Neural cell (in vitro differentiated cells): ENCODE results near the gene ASIC2.

ENCODE experiments used
- EP300 ChIP-seq: fragments of 450-650 bp; conservative IDR thresholded peaks from 2 replicates; pipeline ENCODE4 v1.6.1; 2014; ENCODE audit warnings: antibody characterized with exemption, mild to moderate bottlenecking, moderate library complexity; ENCODE audit not compliant: poor library complexity, severe bottlenecking
- MXI1 ChIP-seq: fragments of 450-650 bp; conservative IDR thresholded peaks from 2 replicates; pipeline ENCODE4 v1.6.1; 2014; ENCODE audit warnings: antibody characterized with exemption, mild to moderate bottlenecking; ENCODE audit not compliant: poor library complexity, severe bottlenecking
- POLR2AphosphoS5 ChIP-seq: IDR thresholded peaks from 2 replicates; pipeline ENCODE4 v1.6.1; 2012
- TF ChIP-seq, protein P1 (sequence below): fragments of 450-650 bp; IDR thresholded peaks from 2 replicates; pipeline ENCODE4 v1.5.1; 2014; ENCODE audit warnings: antibody characterized with exemption, mild to moderate bottlenecking, moderate library complexity; ENCODE audit not compliant: poor library complexity, severe bottlenecking

DNA sequence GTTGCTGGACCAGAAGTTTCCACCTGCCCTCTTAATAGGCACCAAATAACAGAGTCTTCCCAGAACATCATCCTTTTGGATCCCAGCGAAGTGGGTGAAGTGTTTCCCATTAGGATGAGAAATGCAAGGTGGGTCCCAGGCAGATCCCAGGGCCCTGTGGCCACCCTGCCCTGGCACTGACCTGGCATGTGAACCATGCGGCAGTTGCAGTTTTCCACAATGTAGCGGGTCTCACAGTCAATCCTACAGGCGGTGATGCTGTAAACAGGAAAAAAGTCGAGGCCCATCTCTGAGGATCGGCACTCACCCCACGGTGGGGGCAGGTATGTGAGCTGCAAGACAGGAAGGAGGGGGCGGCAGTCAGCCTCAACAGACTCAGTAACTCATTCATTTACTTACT is 265.0 kb downstream of the ASIC2 start:
- TF ChIP-seq EP300 (no peak), MXI1 (no peak), POLR2AphosphoS5 (no peak)
- TF ChIP-seq, protein P1, sequence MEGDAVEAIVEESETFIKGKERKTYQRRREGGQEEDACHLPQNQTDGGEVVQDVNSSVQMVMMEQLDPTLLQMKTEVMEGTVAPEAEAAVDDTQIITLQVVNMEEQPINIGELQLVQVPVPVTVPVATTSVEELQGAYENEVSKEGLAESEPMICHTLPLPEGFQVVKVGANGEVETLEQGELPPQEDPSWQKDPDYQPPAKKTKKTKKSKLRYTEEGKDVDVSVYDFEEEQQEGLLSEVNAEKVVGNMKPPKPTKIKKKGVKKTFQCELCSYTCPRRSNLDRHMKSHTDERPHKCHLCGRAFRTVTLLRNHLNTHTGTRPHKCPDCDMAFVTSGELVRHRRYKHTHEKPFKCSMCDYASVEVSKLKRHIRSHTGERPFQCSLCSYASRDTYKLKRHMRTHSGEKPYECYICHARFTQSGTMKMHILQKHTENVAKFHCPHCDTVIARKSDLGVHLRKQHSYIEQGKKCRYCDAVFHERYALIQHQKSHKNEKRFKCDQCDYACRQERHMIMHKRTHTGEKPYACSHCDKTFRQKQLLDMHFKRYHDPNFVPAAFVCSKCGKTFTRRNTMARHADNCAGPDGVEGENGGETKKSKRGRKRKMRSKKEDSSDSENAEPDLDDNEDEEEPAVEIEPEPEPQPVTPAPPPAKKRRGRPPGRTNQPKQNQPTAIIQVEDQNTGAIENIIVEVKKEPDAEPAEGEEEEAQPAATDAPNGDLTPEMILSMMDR = no peak
